Activated T-cell treated with anti-CD3 and anti-CD28 coated beads for 24 hours (primary cell): Measurements from ENCODE around the gene SCO2.
"Not testable (repeated sequence)": the region's sequence is repeated elsewhere in the genome, so short reads cannot be mapped to it uniquely, and the experiment has no call there.

Experiments
- DNase-seq: peaks from one replicate; pipeline ENCODE4 v3.0.0-alpha.2; 2020; ENCODE audit warnings: low read depth

Gene SCO2

GRCh38 chr22:50520184-50520583, 5.2 kb downstream of the SCO2 start:
- not testable (repeated sequence) for DNase-seq

GRCh38 chr22:50519151-50519550, 6.2 kb downstream of the SCO2 start:
- no peak for DNase-seq

- no peak for DNase-seq
These were observed 6.8 kb downstream of the SCO2 start for GRCh38 chr22:50518606-50519005.

GRCh38 chr22:50517495-50518260, 7.7 kb downstream of the SCO2 start:
- DNase-seq: no peak

- DNase-seq: no peak
These were observed 8.5 kb downstream of the SCO2 start for GRCh38 chr22:50516891-50517290.

GRCh38 chr22:50516068-50516467, 9.3 kb downstream of the SCO2 start:
- DNase-seq: no peak

GRCh38 chr22:50513175-50513574, 12.2 kb downstream of the SCO2 start:
- no peak for DNase-seq

- no peak for DNase-seq
These were observed 16.5 kb downstream of the SCO2 start for GRCh38 chr22:50508897-50509296.

GRCh38 chr22:50507991-50508884, 17.2 kb downstream of the SCO2 start, which contains the start of gene NCAPH2:
TSS of gene NCAPH2 (plus strand) at chr22:50508224. CDS start at chr22:50508338, 114 bp downstream.
- peak; percentile 97 for DNase-seq

GRCh38 chr22:50507421-50507990, 17.9 kb downstream of the SCO2 start, which contains the start of gene LMF2:
TSS of gene LMF2 (minus strand) at chr22:50507702. CDS start at chr22:50507675, 27 bp downstream.
- peak; percentile 92 for DNase-seq

GRCh38 chr22:50506611-50507420, 18.6 kb downstream of the SCO2 start:
- DNase-seq: no peak

- DNase-seq: no peak
These were observed 19.4 kb downstream of the SCO2 start for GRCh38 chr22:50505776-50506610.

GRCh38 chr22:50505276-50505775, 20.1 kb downstream of the SCO2 start:
- no peak for DNase-seq

GRCh38 chr22:50504369-50505211, 20.8 kb downstream of the SCO2 start:
- no peak for DNase-seq

- no peak for DNase-seq
These were observed 21.8 kb downstream of the SCO2 start for GRCh38 chr22:50503475-50504145.

- no peak for DNase-seq
These were observed 22.5 kb downstream of the SCO2 start for GRCh38 chr22:50502628-50503474.

GRCh38 chr22:50502096-50502495, 23.3 kb downstream of the SCO2 start:
- no peak for DNase-seq

GRCh38 chr22:50500452-50500851, 24.9 kb downstream of the SCO2 start:
- no peak for DNase-seq
